Lower lobe of right lung (tissue), 2 donors: ENCODE data around the gene ITGA11. TPM values are rescaled to one million over a fixed set of nuclear protein-coding genes. Genes with fewer than 3 reads are reported as not detected.
A peak's percentile ranks its signal among the peaks of the same experiment; 100 is the strongest.

Source experiments
- ATAC-seq, 2 donors: fragments of 200-7000 bp; cut with Tn5 transposase; one replicate each; pipeline ENCODE4 v1.9.1; 2020 to 2022; ENCODE audit warnings: mild to moderate bottlenecking in 2 of 2, moderate library complexity in 2 of 2
- DNase-seq: peaks from one replicate; pipeline ENCODE4 v3.0.0-alpha.2; 2020
- H3K27ac ChIP-seq: fragments of 200-600 bp; one replicate; pipeline ENCODE4 v1.8.0; 2022
- H3K27me3 ChIP-seq: fragments of 200-600 bp; one replicate; pipeline ENCODE4 v1.8.0; 2022; ENCODE audit warnings: low read depth
- H3K36me3 ChIP-seq: fragments of 200-600 bp; one replicate; pipeline ENCODE4 v1.8.0; 2022; ENCODE audit warnings: mild to moderate bottlenecking
- H3K4me1 ChIP-seq: fragments of 200-600 bp; one replicate; pipeline ENCODE4 v1.8.0; 2022
- H3K4me3 ChIP-seq: fragments of 200-600 bp; one replicate; pipeline ENCODE4 v1.8.0; 2022; ENCODE audit warnings: mild to moderate bottlenecking
- H3K9me3 ChIP-seq: fragments of 200-600 bp; one replicate; pipeline ENCODE4 v1.8.0; 2022
- CTCF ChIP-seq: fragments of 200-600 bp; IDR thresholded peaks from one replicate; pipeline ENCODE4 v1.8.0; 2022; ENCODE audit warnings: antibody characterized with exemption, mild to moderate bottlenecking
- intact Hi-C: fragments of 100-400 bp; cut with DNase I; formaldehyde crosslinking; loops from one replicate; pipeline ENCODE4 v1.11.0; 2022
- total RNA-seq: library from RNA; stranded (reverse); fragmentation: NEBNext Ultra II Directional; extraction: Animal tissue kit (Norgen Biotek cat#: 25700); gene quantifications from one replicate; pipeline ENCODE4 v1.2.1, GENCODE V29; 2021
- donor health status: DM: no; HTN: yes; CAD: no; lungs with severe emphysema.

ITGA11 gene
- total RNA-seq, 1 donor from 2014 or later, result 2.7 TPM

GRCh38 chr15:68396068-68396467 lies 35.9 kb downstream of the ITGA11 start:
- no peak for ATAC-seq
- intact Hi-C loops, result no loop called here
- no peaks in the 10 kb centered on the region for H3K4me1 ChIP-seq

GRCh38 chr15:68391121-68391520 lies 40.8 kb downstream of the ITGA11 start:
- no peak for DNase-seq
- Histone ChIP-seq H3K36me3 (no peaks in the 10 kb centered on the region), H3K4me3 (no peak overlapping the region), H3K4me1 (no peaks in the 10 kb centered on the region), H3K27me3 (peaks cover 4% of the 10 kb centered on the region), H3K9me3 (no peaks in the 10 kb centered on the region), H3K27ac (no peak overlapping the region)
- intact Hi-C loops, result no loop called here
- ATAC-seq, result no peak
- no peak for TF ChIP-seq CTCF

More at GRCh38 chr15:68396068-68396467, 35.9 kb downstream of the ITGA11 start:
- no peak for TF ChIP-seq CTCF
- DNase-seq, result no peak
- no peaks in the 10 kb centered on the region for H3K9me3 ChIP-seq
- H3K4me3 ChIP-seq, result no peak overlapping the region
- H3K36me3 ChIP-seq, result no peaks in the 10 kb centered on the region
- H3K27me3 ChIP-seq, result no peaks in the 10 kb centered on the region
- no peak overlapping the region for H3K27ac ChIP-seq

- ATAC-seq, result peak in 1 of 2 donors; percentile 47
- H3K4me3 ChIP-seq, result no peak overlapping the region
- DNase-seq, result no peak
- H3K36me3 ChIP-seq, result no peaks in the 10 kb centered on the region
- H3K27ac ChIP-seq, result no peak overlapping the region
- H3K9me3 ChIP-seq, result no peaks in the 10 kb centered on the region
- intact Hi-C loops, result loop anchor here (10.0 kb wide), 1 partner anchor 85 kb away; no protein-coding TSS in a partner anchor
- no peak for TF ChIP-seq CTCF
- H3K4me1 ChIP-seq, result no peaks in the 10 kb centered on the region
- peaks cover 4% of the 10 kb centered on the region for H3K27me3 ChIP-seq
Observed at GRCh38 chr15:68389936-68390817, 41.8 kb downstream of the ITGA11 start.

- H3K9me3 ChIP-seq, result no peaks in the 10 kb centered on the region
- H3K36me3 ChIP-seq, result no peaks in the 10 kb centered on the region
- TF ChIP-seq CTCF, result no peak
- intact Hi-C loops, result loop anchor here (10.0 kb wide), 1 partner anchor 84 kb away; no protein-coding TSS in a partner anchor
- H3K4me1 ChIP-seq, result peaks cover 2% of the 10 kb centered on the region
- H3K27ac ChIP-seq, result no peak overlapping the region
- peaks cover 4% of the 10 kb centered on the region for H3K27me3 ChIP-seq
- DNase-seq (no peak), ATAC-seq (no peak)
- no peak overlapping the region for H3K4me3 ChIP-seq
Observed at GRCh38 chr15:68389041-68389930, 42.7 kb downstream of the ITGA11 start.

- intact Hi-C loops, result loop anchor here (10.0 kb wide), 1 partner anchor 83 kb away; no protein-coding TSS in a partner anchor
- no peaks in the 10 kb centered on the region for H3K36me3 ChIP-seq
- H3K4me1 ChIP-seq, result peaks cover 4% of the 10 kb centered on the region
- no peak for TF ChIP-seq CTCF
- H3K4me3 ChIP-seq, result no peak overlapping the region
- H3K9me3 ChIP-seq, result no peaks in the 10 kb centered on the region
- H3K27me3 ChIP-seq, result peaks cover 4% of the 10 kb centered on the region
- DNase-seq (no peak), ATAC-seq (no peak)
- H3K27ac ChIP-seq, result no peak overlapping the region
Observed at GRCh38 chr15:68387381-68388143, 44.4 kb downstream of the ITGA11 start.
